K562 (cell line): ENCODE data around the gene PDE4D.

Experiments used
- CEBPG ChIP-seq, 3 experiments: fragments of 200-800 bp in 1 of 3; sonication (Bioruptor generic) in 1 of 3; sonication (generic) in 1 of 3; formaldehyde crosslinking in 1 of 3; IDR thresholded peaks in 2 of 3; conservative IDR thresholded peaks in 1 of 3; 2 replicates each; pipeline versions ENCODE4 v1.6.1 to v1.8.0; 2016 to 2022; ENCODE audit warnings: missing compliant biosample characterization in 2 of 3, missing genetic modification characterization in 2 of 3, mild to moderate bottlenecking in 1 of 3, missing genetic modification reagents in 1 of 3
- CREM ChIP-seq: IDR thresholded peaks from 2 replicates; pipeline ENCODE4 v1.6.1; 2014; ENCODE audit warnings: antibody characterized with exemption, low read depth
- RBBP5 ChIP-seq: fragments of 200-600 bp; sonication (generic); IDR thresholded peaks from 2 replicates; pipeline ENCODE4 v1.6.1; 2012; ENCODE audit warnings: borderline replicate concordance, mild to moderate bottlenecking, low read length, control low read depth, inconsistent platforms; ENCODE audit not compliant: insufficient read depth, poor library complexity, severe bottlenecking
- TARDBP ChIP-seq: fragments of 450-650 bp; IDR thresholded peaks from 2 replicates; pipeline ENCODE4 v1.6.1; 2016
- YBX1 ChIP-seq: fragments of 450-650 bp; IDR thresholded peaks from 2 replicates; pipeline ENCODE4 v1.7.1; 2016; ENCODE audit warnings: mild to moderate bottlenecking
- TF ChIP-seq, protein P1 (sequence below): fragments of 250-450 bp; sonication (Bioruptor Pico); IDR thresholded peaks from 2 replicates; pipeline ENCODE4 v1.8.0; 2022; ENCODE audit warnings: inconsistent platforms
- TF ChIP-seq, protein P2 (sequence below), 3 experiments: IDR thresholded peaks in 2 of 3; conservative IDR thresholded peaks in 1 of 3; 2 replicates each; pipeline ENCODE4 v1.5.1; 2011 to 2012; ENCODE audit warnings: low read length in 3 of 3, mild to moderate bottlenecking in 3 of 3, control low read depth in 2 of 3, improper control_type of control experiment in 1 of 3, inconsistent platforms in 1 of 3, low read depth in 1 of 3, mixed read lengths in 1 of 3, moderate library complexity in 1 of 3; ENCODE audit not compliant: insufficient read depth in 2 of 3
- TF ChIP-seq, protein P3 (sequence below): fragments of 450-650 bp; IDR thresholded peaks from 2 replicates; pipeline ENCODE4 v1.6.1; 2016; ENCODE audit warnings: antibody characterized with exemption

DNA sequence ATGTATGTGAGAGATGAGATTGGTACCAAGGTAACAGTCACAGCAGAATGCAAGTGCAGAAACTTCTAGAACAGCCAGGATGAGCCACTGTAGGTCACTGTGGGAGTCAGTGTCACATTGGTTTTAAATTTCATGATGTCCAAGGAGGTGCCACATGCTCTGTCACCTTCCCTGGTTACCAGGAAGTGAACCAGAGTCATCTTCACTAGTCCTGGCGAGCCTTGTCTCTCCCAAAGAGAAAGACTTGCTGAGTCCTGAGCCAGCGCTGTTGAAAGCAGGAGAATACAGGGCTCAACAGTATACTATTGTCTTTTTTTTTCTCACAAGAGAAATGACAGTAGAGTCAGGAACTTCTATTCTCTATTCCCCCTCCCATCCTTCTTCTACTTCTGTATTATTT, 695.2 kb downstream of the PDE4D start:
- TF ChIP-seq, protein P1, sequence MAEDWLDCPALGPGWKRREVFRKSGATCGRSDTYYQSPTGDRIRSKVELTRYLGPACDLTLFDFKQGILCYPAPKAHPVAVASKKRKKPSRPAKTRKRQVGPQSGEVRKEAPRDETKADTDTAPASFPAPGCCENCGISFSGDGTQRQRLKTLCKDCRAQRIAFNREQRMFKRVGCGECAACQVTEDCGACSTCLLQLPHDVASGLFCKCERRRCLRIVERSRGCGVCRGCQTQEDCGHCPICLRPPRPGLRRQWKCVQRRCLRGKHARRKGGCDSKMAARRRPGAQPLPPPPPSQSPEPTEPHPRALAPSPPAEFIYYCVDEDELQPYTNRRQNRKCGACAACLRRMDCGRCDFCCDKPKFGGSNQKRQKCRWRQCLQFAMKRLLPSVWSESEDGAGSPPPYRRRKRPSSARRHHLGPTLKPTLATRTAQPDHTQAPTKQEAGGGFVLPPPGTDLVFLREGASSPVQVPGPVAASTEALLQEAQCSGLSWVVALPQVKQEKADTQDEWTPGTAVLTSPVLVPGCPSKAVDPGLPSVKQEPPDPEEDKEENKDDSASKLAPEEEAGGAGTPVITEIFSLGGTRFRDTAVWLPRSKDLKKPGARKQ (CRISPR knock-in tag), result no peak
- TF ChIP-seq CREM (no peak), RBBP5 (no peak), YBX1 (no peak), CEBPG (CRISPR knock-in tag; IDR thresholded peaks at IDR 0.05) (no peak), CEBPG (tag; conservative IDR thresholded peaks at IDR 0.05 in 1 of 2, IDR thresholded peaks at IDR 0.05 in 1 of 2) (no peak), TARDBP (no peak)
- TF ChIP-seq, protein P2, sequence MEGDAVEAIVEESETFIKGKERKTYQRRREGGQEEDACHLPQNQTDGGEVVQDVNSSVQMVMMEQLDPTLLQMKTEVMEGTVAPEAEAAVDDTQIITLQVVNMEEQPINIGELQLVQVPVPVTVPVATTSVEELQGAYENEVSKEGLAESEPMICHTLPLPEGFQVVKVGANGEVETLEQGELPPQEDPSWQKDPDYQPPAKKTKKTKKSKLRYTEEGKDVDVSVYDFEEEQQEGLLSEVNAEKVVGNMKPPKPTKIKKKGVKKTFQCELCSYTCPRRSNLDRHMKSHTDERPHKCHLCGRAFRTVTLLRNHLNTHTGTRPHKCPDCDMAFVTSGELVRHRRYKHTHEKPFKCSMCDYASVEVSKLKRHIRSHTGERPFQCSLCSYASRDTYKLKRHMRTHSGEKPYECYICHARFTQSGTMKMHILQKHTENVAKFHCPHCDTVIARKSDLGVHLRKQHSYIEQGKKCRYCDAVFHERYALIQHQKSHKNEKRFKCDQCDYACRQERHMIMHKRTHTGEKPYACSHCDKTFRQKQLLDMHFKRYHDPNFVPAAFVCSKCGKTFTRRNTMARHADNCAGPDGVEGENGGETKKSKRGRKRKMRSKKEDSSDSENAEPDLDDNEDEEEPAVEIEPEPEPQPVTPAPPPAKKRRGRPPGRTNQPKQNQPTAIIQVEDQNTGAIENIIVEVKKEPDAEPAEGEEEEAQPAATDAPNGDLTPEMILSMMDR (IDR thresholded peaks at IDR 0.05 in 2 of 3, conservative IDR thresholded peaks at IDR 0.05 in 1 of 3; ENCODE audit: insufficient read depth in 2 of 3, low read depth in 1 of 3, low read length in 3 of 3), result no peak
- TF ChIP-seq, protein P3, sequence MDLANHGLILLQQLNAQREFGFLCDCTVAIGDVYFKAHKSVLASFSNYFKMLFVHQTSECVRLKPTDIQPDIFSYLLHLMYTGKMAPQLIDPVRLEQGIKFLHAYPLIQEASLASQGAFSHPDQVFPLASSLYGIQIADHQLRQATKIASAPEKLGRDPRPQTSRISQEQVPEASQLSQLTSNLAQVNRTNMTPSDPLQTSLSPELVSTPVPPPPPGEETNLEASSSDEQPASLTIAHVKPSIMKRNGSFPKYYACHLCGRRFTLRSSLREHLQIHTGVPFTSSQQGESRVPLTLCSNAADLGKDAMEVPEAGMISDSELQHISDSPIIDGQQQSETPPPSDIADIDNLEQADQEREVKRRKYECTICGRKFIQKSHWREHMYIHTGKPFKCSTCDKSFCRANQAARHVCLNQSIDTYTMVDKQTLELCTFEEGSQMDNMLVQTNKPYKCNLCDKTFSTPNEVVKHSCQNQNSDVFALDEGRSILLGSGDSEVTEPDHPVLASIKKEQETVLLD, result no peak
